ENCODE data around the gene FGF10. TPM values are rescaled to one million over a fixed set of nuclear protein-coding genes. Genes with fewer than 3 reads are reported as not detected.

The FGF10 gene
- total and polyA plus RNA-seq, 4 donors = 1.3 to 37.3 (median 4.9) TPM

DNA sequence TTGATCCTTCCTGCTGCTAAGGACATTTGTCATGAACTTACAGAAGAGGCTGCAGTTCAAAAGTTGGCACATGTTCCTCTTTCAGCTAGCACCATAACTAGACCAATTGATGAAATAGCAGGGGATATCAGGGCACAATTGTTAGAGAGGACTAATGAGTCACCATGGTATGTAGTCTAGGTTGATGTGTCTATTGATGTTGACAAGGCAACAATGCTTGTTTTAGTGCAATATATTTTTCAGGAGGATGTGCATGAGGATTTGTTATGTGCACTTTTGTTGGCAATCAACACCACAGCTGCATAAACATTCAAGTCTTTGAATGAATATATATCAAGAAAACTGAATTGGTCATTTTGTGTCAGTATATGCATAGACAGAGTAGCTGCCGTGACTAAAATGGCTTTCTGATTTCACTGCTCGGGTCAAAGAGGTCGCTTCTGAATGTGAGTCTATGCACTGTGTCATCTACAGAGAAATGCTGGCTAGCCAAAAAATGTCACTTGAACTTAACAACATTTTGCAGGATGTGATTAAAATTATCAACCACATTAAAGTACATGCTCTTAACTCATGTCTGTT is 68.0 kb downstream of the FGF10 start:
- WGBS, 2 donors = 81 to 87% methylated on average over 3 of the region's 3 CpGs
- no peaks in the 10 kb centered on the region for H3K9me3 ChIP-seq (ENCODE audit: control insufficient read depth in 4 of 4, insufficient read depth in 3 of 4, low read length in 3 of 4)
- DNase-seq (no peak), ATAC-seq (ENCODE audit: insufficient read depth, low FRiP score) (no peak)
- no peak overlapping the region for H3K9ac ChIP-seq (ENCODE audit: insufficient read depth in 1 of 2, low read length in 2 of 2)
- TF ChIP-seq CTCF (IDR thresholded peaks at IDR 0.05; ENCODE audit: control extremely low read depth, extremely low read depth) = no peak
- H3K4me1 ChIP-seq (ENCODE audit: control insufficient read depth in 5 of 5, insufficient read depth in 5 of 5, low read length in 5 of 5) = no peaks in the 10 kb centered on the region
- no peaks in the 10 kb centered on the region for H3K27me3 ChIP-seq (ENCODE audit: control insufficient read depth in 3 of 3, insufficient read depth in 3 of 3, low read length in 2 of 3)
- no peaks in the 10 kb centered on the region for H3K36me3 ChIP-seq (ENCODE audit: control insufficient read depth in 4 of 4, insufficient read depth in 4 of 4, low read length in 4 of 4)
- no peak overlapping the region for H3K4me3 ChIP-seq
- no peak overlapping the region for H3K27ac ChIP-seq (ENCODE audit: low read depth in 1 of 2, low read length in 1 of 2)

DNA sequence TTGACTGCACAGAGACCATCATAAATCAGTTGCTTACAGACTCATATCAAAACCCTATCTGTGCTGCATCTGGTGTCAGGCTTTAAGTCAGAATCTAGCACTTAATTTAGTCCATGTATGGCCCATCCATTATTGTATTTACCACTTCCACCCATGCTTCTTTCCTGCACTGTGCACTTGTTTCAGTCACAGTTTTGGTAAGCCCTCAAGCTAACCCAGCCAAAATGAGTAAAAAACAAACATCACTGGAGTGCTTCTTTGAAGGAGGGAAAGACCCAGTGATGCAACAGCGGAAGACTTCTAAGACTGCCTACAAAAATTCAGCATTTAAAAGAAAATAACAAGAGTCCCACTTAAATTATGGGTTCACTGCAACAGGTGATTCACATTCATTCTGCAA is 69.0 kb downstream of the FGF10 start:
- WGBS, 2 donors = 68 to 93% methylated on average over 1 of the region's 1 CpG
- Histone ChIP-seq H3K4me3 (no peak overlapping the region), H3K4me1 (ENCODE audit: control insufficient read depth in 5 of 5, insufficient read depth in 5 of 5, low read length in 5 of 5) (no peaks in the 10 kb centered on the region), H3K36me3 (ENCODE audit: control insufficient read depth in 4 of 4, insufficient read depth in 4 of 4, low read length in 4 of 4) (no peaks in the 10 kb centered on the region), H3K9me3 (ENCODE audit: control insufficient read depth in 4 of 4, insufficient read depth in 3 of 4, low read length in 3 of 4) (no peaks in the 10 kb centered on the region), H3K27ac (ENCODE audit: low read depth in 1 of 2, low read length in 1 of 2) (no peak overlapping the region), H3K9ac (ENCODE audit: insufficient read depth in 1 of 2, low read length in 2 of 2) (no peak overlapping the region), H3K27me3 (ENCODE audit: control insufficient read depth in 3 of 3, insufficient read depth in 3 of 3, low read length in 2 of 3) (no peaks in the 10 kb centered on the region)
- TF ChIP-seq CTCF (IDR thresholded peaks at IDR 0.05; ENCODE audit: control extremely low read depth, extremely low read depth) = no peak
- DNase-seq (no peak), ATAC-seq (ENCODE audit: insufficient read depth, low FRiP score) (no peak)

DNA sequence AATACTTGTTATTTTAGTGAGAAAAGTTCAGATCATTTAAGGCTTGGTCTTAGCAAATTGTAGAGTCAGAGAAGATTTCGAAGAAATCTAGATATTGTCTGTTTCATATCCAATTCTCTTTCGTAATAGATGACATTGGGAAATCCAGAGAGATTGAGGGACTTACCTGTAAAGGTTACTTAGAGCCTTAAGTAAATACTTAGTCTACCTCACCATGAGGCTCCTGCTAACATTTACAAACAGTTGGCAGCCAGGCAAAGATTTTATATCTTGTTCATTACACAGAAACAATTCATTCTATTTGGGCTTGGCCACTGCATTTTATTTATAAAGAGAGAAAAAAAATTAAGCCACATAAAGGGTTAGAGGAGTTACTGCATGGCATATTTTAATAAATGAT is 70.3 kb downstream of the FGF10 start:
- ATAC-seq (ENCODE audit: insufficient read depth, low FRiP score) (no peak), DNase-seq (no peak)
- H3K9me3 ChIP-seq (ENCODE audit: control insufficient read depth in 4 of 4, insufficient read depth in 3 of 4, low read length in 3 of 4) = no peaks in the 10 kb centered on the region
- no peak overlapping the region for H3K9ac ChIP-seq (ENCODE audit: insufficient read depth in 1 of 2, low read length in 2 of 2)
- TF ChIP-seq CTCF (IDR thresholded peaks at IDR 0.05; ENCODE audit: control extremely low read depth, extremely low read depth) = no peak
- no peak overlapping the region for H3K27ac ChIP-seq (ENCODE audit: low read depth in 1 of 2, low read length in 1 of 2)
- H3K4me1 ChIP-seq (ENCODE audit: control insufficient read depth in 5 of 5, insufficient read depth in 5 of 5, low read length in 5 of 5) = no peaks in the 10 kb centered on the region
- 59 to 88% methylated on average over 2 of the region's 2 CpGs for WGBS, 2 donors
- H3K27me3 ChIP-seq (ENCODE audit: control insufficient read depth in 3 of 3, insufficient read depth in 3 of 3, low read length in 2 of 3) = no peaks in the 10 kb centered on the region
- no peaks in the 10 kb centered on the region for H3K36me3 ChIP-seq (ENCODE audit: control insufficient read depth in 4 of 4, insufficient read depth in 4 of 4, low read length in 4 of 4)
- H3K4me3 ChIP-seq = no peak overlapping the region

GRCh38 chr5:44312374-44312773 is 76.8 kb downstream of the FGF10 start:
- DNase-seq (no peak), ATAC-seq (ENCODE audit: insufficient read depth, low FRiP score) (no peak)
- TF ChIP-seq CTCF (IDR thresholded peaks at IDR 0.05; ENCODE audit: control extremely low read depth, extremely low read depth) = no peak
- Histone ChIP-seq H3K4me1 (ENCODE audit: control insufficient read depth in 5 of 5, insufficient read depth in 5 of 5, low read length in 5 of 5) (no peaks in the 10 kb centered on the region), H3K36me3 (ENCODE audit: control insufficient read depth in 4 of 4, insufficient read depth in 4 of 4, low read length in 4 of 4) (peaks cover 0 to 5% (median 0%) of the 10 kb centered on the region in 4 donors), H3K27ac (ENCODE audit: low read depth in 1 of 2, low read length in 1 of 2) (no peak overlapping the region), H3K4me3 (no peak overlapping the region), H3K9me3 (ENCODE audit: control insufficient read depth in 4 of 4, insufficient read depth in 3 of 4, low read length in 3 of 4) (no peaks in the 10 kb centered on the region), H3K27me3 (ENCODE audit: control insufficient read depth in 3 of 3, insufficient read depth in 3 of 3, low read length in 2 of 3) (no peaks in the 10 kb centered on the region), H3K9ac (ENCODE audit: insufficient read depth in 1 of 2, low read length in 2 of 2) (no peak overlapping the region)
- 53 to 74% methylated on average over 1 of the region's 1 CpG for WGBS, 2 donors
